Measurements from ENCODE around the gene PREX1.
A peak's percentile ranks its signal among the peaks of the same experiment; 100 is the strongest.

The PREX1 gene

GRCh38 chr20:48826480-48826879, 1.3 kb downstream of the PREX1 start:
- peak in 1 of 2 donors; percentile 51 for DNase-seq

- peak; percentile 48 to 60 for DNase-seq
These were observed 1.7 kb downstream of the PREX1 start for GRCh38 chr20:48826069-48826468.

- DNase-seq: peak; percentile 68 to 72
These were observed 2.3 kb downstream of the PREX1 start for GRCh38 chr20:48825566-48825920.

GRCh38 chr20:48824830-48825565, 2.8 kb downstream of the PREX1 start:
- no peak for DNase-seq

GRCh38 chr20:48823960-48824498, 3.8 kb downstream of the PREX1 start:
- DNase-seq: peak; percentile 74 to 80

GRCh38 chr20:48823476-48823875, 4.3 kb downstream of the PREX1 start:
- no peak for DNase-seq

GRCh38 chr20:48822879-48823385, 4.9 kb downstream of the PREX1 start:
- DNase-seq: peak; percentile 73 to 76

- DNase-seq: no peak
These were observed 5.6 kb downstream of the PREX1 start for GRCh38 chr20:48822178-48822577.

GRCh38 chr20:48821261-48821920, 6.4 kb downstream of the PREX1 start:
- DNase-seq: no peak

GRCh38 chr20:48820649-48820973, 7.2 kb downstream of the PREX1 start:
- no peak for DNase-seq

- no peak for DNase-seq
These were observed 7.8 kb downstream of the PREX1 start for GRCh38 chr20:48819821-48820648.

GRCh38 chr20:48819089-48819488, 8.7 kb downstream of the PREX1 start:
- no peak for DNase-seq

GRCh38 chr20:48818481-48818987, 9.3 kb downstream of the PREX1 start:
- DNase-seq: no peak

GRCh38 chr20:48818031-48818370, 9.8 kb downstream of the PREX1 start:
- no peak for DNase-seq

GRCh38 chr20:48817367-48818030, 10.3 kb downstream of the PREX1 start:
- DNase-seq: no peak

GRCh38 chr20:48816282-48817205, 11.3 kb downstream of the PREX1 start:
- DNase-seq: no peak

GRCh38 chr20:48815537-48815936, 12.3 kb downstream of the PREX1 start:
- DNase-seq: no peak

GRCh38 chr20:48814633-48815032, 13.2 kb downstream of the PREX1 start:
- no peak for DNase-seq

- DNase-seq: no peak
These were observed 13.8 kb downstream of the PREX1 start for GRCh38 chr20:48813930-48814546.

GRCh38 chr20:48813446-48813747, 14.4 kb downstream of the PREX1 start:
- DNase-seq: no peak
